Endothelial cell of umbilical vein (primary cell): Measurements from ENCODE around the gene ATP9B. TPM values are rescaled to one million over a fixed set of nuclear protein-coding genes. Genes with fewer than 3 reads are reported as not detected.

ENCODE experiments used
- BruUV-seq: library from RNA; stranded (reverse); fragments of 400-500 nt; replicated peaks from 2 replicates; lab custom pipeline; 2021; lab: Mats Ljungman, UMichigan
- CTCF ChIA-PET: fragments of 300-600, 350-600 bp; sonication (Branson Sonifier 250); formaldehyde crosslinking; loops from one replicate; lab custom pipeline; 2021; ENCODE audit warnings: antibody characterized with exemption, inconsistent platforms; lab: Charles Lee
- POLR2A ChIA-PET: fragments of 300-600, 350-600 bp; sonication (Branson Sonifier 250); formaldehyde crosslinking; loops from one replicate; lab custom pipeline; 2021; ENCODE audit warnings: antibody characterized with exemption, inconsistent platforms; lab: Charles Lee
- DNase-seq: peaks from one replicate; pipeline ENCODE4 v3.0.0-alpha.2; 2011; ENCODE audit warnings: low read depth, low spot score
- FAIRE-seq: peaks from 2 replicates; lab custom pipeline; 2011; peaks lifted over from hg19 to GRCh38; lab: Jason Lieb, UNC
- H2AFZ ChIP-seq: 2 replicates; pipeline ENCODE4 v1.6.0; 2012; ENCODE audit warnings: low read depth, low read length, control low read depth, inconsistent platforms
- H3K27ac ChIP-seq: 2 replicates; pipeline ENCODE4 v1.5.1; 2011; ENCODE audit warnings: low read depth, mild to moderate bottlenecking, control low read depth, low read length, moderate library complexity; ENCODE audit not compliant: insufficient read depth
- H3K27me3 ChIP-seq, 2 experiments: 2 replicates each; pipeline versions ENCODE4 v1.6.0 to v1.6.1; 2011; ENCODE audit warnings: low read length in 2 of 2, mixed read lengths in 1 of 2; ENCODE audit not compliant: control insufficient read depth in 2 of 2, insufficient read depth in 2 of 2
- H3K36me3 ChIP-seq, 2 experiments: 2 replicates in 1 of 2; 3 replicates in 1 of 2; pipeline ENCODE4 v1.5.1; 2011; ENCODE audit warnings: low read length in 2 of 2, mild to moderate bottlenecking in 1 of 2, moderate library complexity in 1 of 2; ENCODE audit not compliant: control insufficient read depth in 2 of 2, insufficient read depth in 2 of 2; ENCODE audit errors: extremely low read depth in 1 of 2
- H3K4me1 ChIP-seq: 3 replicates; pipeline ENCODE4 v1.5.1; 2011; ENCODE audit warnings: mild to moderate bottlenecking, low read length; ENCODE audit not compliant: control insufficient read depth, insufficient read depth; ENCODE audit errors: extremely low read depth
- H3K4me2 ChIP-seq: 2 replicates; pipeline ENCODE4 v1.6.1; 2011; ENCODE audit warnings: low read length, control low read depth, mixed read lengths; ENCODE audit not compliant: insufficient read depth
- H3K4me3 ChIP-seq, 3 experiments: fragments of 200-600 bp in 1 of 3; sonication (generic), shearing (Covaris generic) in 1 of 3; replicated peaks in 1 of 3; 2 replicates each; pipeline ENCODE4 v1.5.1; 2011 to 2016; ENCODE audit warnings: control low read depth in 3 of 3, low read length in 3 of 3, mild to moderate bottlenecking in 2 of 3, inconsistent platforms in 1 of 3, low read depth in 1 of 3, moderate library complexity in 1 of 3; ENCODE audit not compliant: insufficient read depth in 1 of 3
- H3K79me2 ChIP-seq: 2 replicates; pipeline ENCODE4 v1.6.0; 2012; ENCODE audit warnings: low read length, inconsistent platforms; ENCODE audit not compliant: control insufficient read depth, insufficient read depth
- H3K9ac ChIP-seq: replicated peaks from 2 replicates; pipeline ENCODE3; 2011; ENCODE audit warnings: low read length, control low read depth; ENCODE audit not compliant: insufficient read depth; ENCODE audit errors: extremely low read depth
- H3K9me1 ChIP-seq: replicated peaks from 3 replicates; pipeline ENCODE4 v1.6.0; 2011; ENCODE audit warnings: mild to moderate bottlenecking, low read length; ENCODE audit not compliant: control insufficient read depth, insufficient read depth; ENCODE audit errors: extremely low read depth
- H3K9me3 ChIP-seq: replicated peaks from 2 replicates; pipeline ENCODE4 v1.5.1; 2012; ENCODE audit warnings: low read length, inconsistent platforms; ENCODE audit not compliant: control insufficient read depth, insufficient read depth
- H4K20me1 ChIP-seq: replicated peaks from 2 replicates; pipeline ENCODE3; 2011; ENCODE audit warnings: mild to moderate bottlenecking, low read length; ENCODE audit not compliant: control insufficient read depth, insufficient read depth; ENCODE audit errors: extremely low read depth
- CTCF ChIP-seq, 2 donors: IDR thresholded peaks; 1 replicate in 1 of 2; 2 replicates in 1 of 2; pipeline ENCODE4 v1.5.1; 2011; ENCODE audit warnings: low read length in 2 of 2, mild to moderate bottlenecking in 2 of 2, moderate library complexity in 2 of 2, control low read depth in 1 of 2, inconsistent platforms in 1 of 2, low read depth in 1 of 2; ENCODE audit not compliant: insufficient read depth in 1 of 2; ENCODE audit errors: extremely low read depth in 1 of 2
- EZH2 ChIP-seq: IDR thresholded peaks from 2 replicates; pipeline ENCODE4 v1.6.1; 2012; ENCODE audit warnings: borderline replicate concordance, low read depth, mild to moderate bottlenecking, moderate library complexity, low read length, inconsistent platforms; ENCODE audit not compliant: severe bottlenecking
- FOS ChIP-seq: IDR thresholded peaks from 2 replicates; pipeline ENCODE4 v1.6.1; 2011; ENCODE audit warnings: mild to moderate bottlenecking, low read length, moderate library complexity, borderline replicate concordance; ENCODE audit not compliant: insufficient read depth
- GATA2 ChIP-seq: IDR thresholded peaks from 2 replicates; pipeline ENCODE4 v1.7.0; 2011; ENCODE audit warnings: low read depth, mild to moderate bottlenecking, moderate library complexity, mixed read lengths, low read length; ENCODE audit not compliant: insufficient read length, insufficient read depth
- JUN ChIP-seq: IDR thresholded peaks from 2 replicates; pipeline ENCODE4 v1.6.1; 2011; ENCODE audit warnings: borderline replicate concordance, low read depth; ENCODE audit not compliant: insufficient read length, insufficient read depth
- MAX ChIP-seq: IDR thresholded peaks from 2 replicates; pipeline ENCODE4 v1.6.1; 2011; ENCODE audit not compliant: insufficient read depth, insufficient read length
- MYC ChIP-seq: IDR thresholded peaks from one replicate; pipeline ENCODE4 v1.6.1; 2011; ENCODE audit warnings: mild to moderate bottlenecking, low read depth, low read length
- POLR2A ChIP-seq: IDR thresholded peaks from 2 replicates; pipeline ENCODE4 v1.6.1; 2012; ENCODE audit warnings: low read depth, mild to moderate bottlenecking, control low read depth, low read length
- POLR2AphosphoS5 ChIP-seq: IDR thresholded peaks from 2 replicates; pipeline ENCODE4 v1.6.1; 2012; ENCODE audit warnings: low read depth, mild to moderate bottlenecking, control low read depth, low read length, moderate library complexity; ENCODE audit not compliant: insufficient read depth
- dilution Hi-C: fragments of 300-500 bp; cut with MboI; formaldehyde crosslinking; loops from one replicate; pipeline ENCODE4 v1.15.0; 2019; ENCODE audit warnings: low sequenced_read_pairs; ENCODE audit not compliant: extremely low pct_ligation_motif_present
- intact Hi-C: fragments of 100-400 bp; cut with micrococcal nuclease; formaldehyde crosslinking; loops from one replicate; pipeline ENCODE4 v1.10.0; 2022
- polyA plus RNA-seq, 4 experiments: library from polyadenylated mRNA; depleted of rRNA in 3 of 4; stranded (reverse) in 3 of 4; unstranded in 1 of 4; fragments of >200 nt; gene quantifications; 2 replicates each; pipeline versions ENCODE4 v1.2.1 to v1.2.3, GENCODE V29; 2011 to 2012; ENCODE audit warnings: missing spikeins in 1 of 4
- total RNA-seq: library from RNA; stranded (reverse); gene quantifications from 2 replicates; pipeline ENCODE4 v1.2.3, GENCODE V29; 2021

The ATP9B gene
- total and polyA plus RNA-seq, 2 donors (not counting 3 experiments of a cell fraction or from before 2014, with no cell fraction given), result 14.6 to 18.2 TPM

- CTCF ChIA-PET, result no interaction called here
Measured at GRCh38 chr18:79335833-79336360, 266.7 kb downstream of the ATP9B start.

More at GRCh38 chr18:79335833-79336360, 266.7 kb downstream of the ATP9B start:
- H3K9me1 ChIP-seq, result no peaks in the 10 kb centered on the region
- H3K9ac ChIP-seq, result no peak overlapping the region
- POLR2A ChIA-PET, result no interaction called here
- TF ChIP-seq POLR2AphosphoS5 (no peak), MYC (no peak), CTCF (IDR thresholded peaks at IDR 0.05; ENCODE audit: extremely low read depth in 1 of 2, insufficient read depth in 1 of 2, low read depth in 1 of 2, low read length in 2 of 2) (no peak), GATA2 (no peak), EZH2 (no peak), JUN (no peak), FOS (no peak), MAX (no peak), POLR2A (no peak)
- FAIRE-seq, result no peak
- dilution Hi-C loops, result no loop called here
- H3K9me3 ChIP-seq, result no peaks in the 10 kb centered on the region
- H3K4me3 ChIP-seq, result no peak overlapping the region
- BruUV-seq, result no TSS peak
- H3K27me3 ChIP-seq, result no peaks in the 10 kb centered on the region
- intact Hi-C loops, result no loop called here
- H4K20me1 ChIP-seq, result no peaks in the 10 kb centered on the region
- H3K79me2 ChIP-seq, result no peaks in the 10 kb centered on the region
- H3K36me3 ChIP-seq, result peaks cover 0 to 3% of the 10 kb centered on the region in 2 experiments
- no peak overlapping the region for H3K27ac ChIP-seq
- H3K4me1 ChIP-seq, result no peaks in the 10 kb centered on the region
- no peak overlapping the region for H3K4me2 ChIP-seq
- no peak for DNase-seq
- H2AFZ ChIP-seq, result no peak overlapping the region
